ENCODE results near the gene SLC9A5. TPM values are rescaled to one million over a fixed set of nuclear protein-coding genes. Genes with fewer than 3 reads are reported as not detected.
A peak's percentile ranks its signal among the peaks of the same experiment; 100 is the strongest.

SLC9A5 gene
- total and polyA plus RNA-seq, 9 of the 15 experiments (the other 6 are each of a cell fraction or from before 2014, with no cell fraction given) = 0.06 to 3.1 (median 1.2) TPM

- TF ChIP-seq RREB1 (CRISPR knock-in tag; IDR thresholded peaks at IDR 0.05) = no peak
- no peak for TF ChIP-seq PPARD (CRISPR knock-in tag; IDR thresholded peaks at IDR 0.05)
- no peak for TF ChIP-seq STAT5A (IDR thresholded peaks at IDR 0.05; ENCODE audit: borderline replicate concordance, low read length)
- peak; percentile 41; the same call in 1 of the 2 replicates for TF ChIP-seq SMARCC2 (IDR thresholded peaks at IDR 0.05; ENCODE audit: low read depth)
- peak in 1 of 2 experiments; percentile 64; a peak in 1 of 4 replicates for TF ChIP-seq RCOR1 (IDR thresholded peaks at IDR 0.05; ENCODE audit: borderline replicate concordance in 1 of 2, low read depth in 2 of 2, low read length in 2 of 2)
- no peak for TF ChIP-seq ZNF354B (CRISPR knock-in tag; IDR thresholded peaks at IDR 0.05)
- TF ChIP-seq KDM1A (IDR thresholded peaks at IDR 0.05) = peak in 1 of 2 experiments; percentile 52; a peak in 2 of 4 replicates
- TF ChIP-seq CBX8 (IDR thresholded peaks at IDR 0.05; ENCODE audit: borderline replicate concordance, extremely low read depth, low read depth, low read length, poor library complexity, severe bottlenecking) = no peak
- no peak for TF ChIP-seq HMBOX1 (IDR thresholded peaks at IDR 0.05)
- no peak for TF ChIP-seq CLOCK (CRISPR knock-in tag; IDR thresholded peaks at IDR 0.05; ENCODE audit: borderline replicate concordance)
- no peak for TF ChIP-seq ETV5 (CRISPR knock-in tag; IDR thresholded peaks at IDR 0.05; ENCODE audit: low read depth)
- no peak for TF ChIP-seq DIDO1 (tag; IDR thresholded peaks at IDR 0.05; ENCODE audit: low read depth)
- TF ChIP-seq TRIM25 (IDR thresholded peaks at IDR 0.05; ENCODE audit: borderline replicate concordance) = no peak
- TF ChIP-seq ESRRB (CRISPR knock-in tag; IDR thresholded peaks at IDR 0.05; ENCODE audit: borderline replicate concordance) = no peak
These were observed 7.5 kb upstream of the SLC9A5 start (continued) for GRCh38 chr16:67241008-67241900.

Data from K562 (cell line).